Muscle layer of duodenum (tissue), 2 donors: ENCODE results near the gene FSHR.

Experiments used
- H3K27ac ChIP-seq: one replicate; pipeline ENCODE4 v1.7.0; 2013; ENCODE audit warnings: mild to moderate bottlenecking, low read length
- H3K27me3 ChIP-seq: one replicate; pipeline ENCODE4 v1.7.0; 2013; ENCODE audit warnings: low read depth, mild to moderate bottlenecking, control low read depth, low read length
- H3K36me3 ChIP-seq, 2 donors: one replicate each; pipeline ENCODE4 v1.7.0; 2013; ENCODE audit warnings: low read length in 2 of 2, control low read depth in 1 of 2, mild to moderate bottlenecking in 1 of 2; ENCODE audit not compliant: insufficient read depth in 2 of 2, control insufficient read depth in 1 of 2
- H3K4me1 ChIP-seq, 2 donors: one replicate each; pipeline ENCODE4 v1.7.0; 2013; ENCODE audit warnings: low read length in 2 of 2, mild to moderate bottlenecking in 2 of 2, control low read depth in 1 of 2, moderate library complexity in 1 of 2; ENCODE audit not compliant: insufficient read depth in 2 of 2, control insufficient read depth in 1 of 2
- H3K4me3 ChIP-seq, 2 donors: one replicate each; pipeline ENCODE4 v1.7.0; 2013; ENCODE audit warnings: low read length in 2 of 2, low read depth in 1 of 2, mild to moderate bottlenecking in 1 of 2
- H3K9me3 ChIP-seq, 2 donors: one replicate each; pipeline ENCODE4 v1.7.0; 2013; ENCODE audit warnings: low read length in 2 of 2, control low read depth in 1 of 2, mild to moderate bottlenecking in 1 of 2; ENCODE audit not compliant: control insufficient read depth in 1 of 2
- donor health status: healthy.

The FSHR gene

DNA sequence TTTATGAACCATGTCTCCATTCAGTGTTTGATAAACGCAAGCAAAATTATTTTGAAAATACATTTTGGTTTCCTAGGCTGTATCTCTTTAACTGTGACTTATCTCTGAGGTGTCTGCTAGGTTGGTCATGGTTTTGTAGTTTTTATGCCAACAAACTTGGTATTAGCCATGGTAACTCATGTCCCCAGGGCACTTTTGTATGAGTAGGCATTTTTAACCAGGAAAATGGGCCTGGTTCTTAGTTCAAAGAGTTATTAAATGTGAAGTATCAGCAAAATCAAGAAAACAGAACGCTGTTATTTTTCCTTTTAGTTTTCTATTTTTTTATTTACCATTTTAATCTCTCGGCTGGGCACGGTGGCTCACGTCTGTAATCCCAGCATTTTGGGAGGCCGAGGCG is 219.5 kb downstream of the FSHR start:
- Histone ChIP-seq H3K27me3 (no peaks in the 10 kb centered on the region), H3K27ac (no peak overlapping the region), H3K4me1 (no peaks in the 10 kb centered on the region), H3K9me3 (no peaks in the 10 kb centered on the region), H3K4me3 (no peak overlapping the region), H3K36me3 (no peaks in the 10 kb centered on the region)

DNA sequence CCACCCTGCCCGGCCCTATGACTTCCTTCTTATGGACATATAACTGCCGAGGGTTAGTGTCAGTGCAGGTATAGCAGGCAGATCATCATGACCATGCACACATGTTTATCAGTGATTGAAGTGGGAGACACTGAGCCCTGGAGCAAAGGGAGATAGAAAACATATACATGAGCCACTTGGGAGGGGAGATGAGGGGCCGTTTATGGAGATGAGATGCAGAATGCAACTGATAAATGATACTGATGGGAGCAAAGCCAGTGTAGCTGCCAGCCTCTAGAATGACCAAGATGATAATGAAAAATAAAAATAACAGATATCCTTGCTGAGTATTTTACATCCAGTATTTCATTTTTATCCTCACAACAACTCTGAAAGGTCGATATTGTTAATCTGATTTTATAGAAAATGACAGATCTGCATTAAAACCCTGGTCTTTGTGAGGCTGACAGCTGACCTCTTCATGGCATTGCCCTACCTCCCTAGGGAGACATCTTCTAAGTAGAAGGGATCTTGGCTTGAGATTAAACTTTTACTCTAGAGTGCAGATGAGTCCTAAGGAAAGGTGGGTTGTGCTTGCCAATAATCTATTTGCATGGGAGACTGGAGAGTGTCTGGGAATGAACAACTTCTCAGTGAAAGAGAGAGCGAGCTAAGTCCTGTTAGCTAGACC is 220.4 kb downstream of the FSHR start:
- H3K4me1 ChIP-seq = no peaks in the 10 kb centered on the region
- no peaks in the 10 kb centered on the region for H3K27me3 ChIP-seq
- no peaks in the 10 kb centered on the region for H3K9me3 ChIP-seq
- H3K27ac ChIP-seq = no peak overlapping the region
- H3K4me3 ChIP-seq = no peak overlapping the region
- H3K36me3 ChIP-seq = no peaks in the 10 kb centered on the region

DNA sequence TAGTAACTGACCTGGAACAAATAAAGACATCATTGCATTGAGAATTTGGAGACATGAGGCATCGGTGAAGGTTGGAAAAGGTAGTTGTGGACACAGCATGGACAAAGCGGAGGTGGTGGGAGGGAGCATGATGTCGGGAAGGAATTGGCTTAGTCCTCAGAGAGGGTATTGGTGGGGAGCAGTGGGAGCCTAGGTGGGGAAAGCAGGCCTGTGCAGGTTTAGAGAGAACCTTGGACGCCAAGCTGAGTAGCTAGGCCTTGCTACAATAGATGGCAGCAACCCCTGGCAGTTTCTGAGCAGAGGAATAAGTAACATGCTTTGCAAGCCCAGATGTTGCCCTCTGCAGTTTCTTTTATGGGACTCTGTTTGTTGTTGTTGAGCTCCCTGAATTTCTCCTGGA is 221.6 kb downstream of the FSHR start:
- no peak overlapping the region for H3K4me3 ChIP-seq
- no peak overlapping the region for H3K27ac ChIP-seq
- H3K27me3 ChIP-seq = no peaks in the 10 kb centered on the region
- H3K36me3 ChIP-seq = no peaks in the 10 kb centered on the region
- H3K9me3 ChIP-seq = no peaks in the 10 kb centered on the region
- H3K4me1 ChIP-seq = no peaks in the 10 kb centered on the region

DNA sequence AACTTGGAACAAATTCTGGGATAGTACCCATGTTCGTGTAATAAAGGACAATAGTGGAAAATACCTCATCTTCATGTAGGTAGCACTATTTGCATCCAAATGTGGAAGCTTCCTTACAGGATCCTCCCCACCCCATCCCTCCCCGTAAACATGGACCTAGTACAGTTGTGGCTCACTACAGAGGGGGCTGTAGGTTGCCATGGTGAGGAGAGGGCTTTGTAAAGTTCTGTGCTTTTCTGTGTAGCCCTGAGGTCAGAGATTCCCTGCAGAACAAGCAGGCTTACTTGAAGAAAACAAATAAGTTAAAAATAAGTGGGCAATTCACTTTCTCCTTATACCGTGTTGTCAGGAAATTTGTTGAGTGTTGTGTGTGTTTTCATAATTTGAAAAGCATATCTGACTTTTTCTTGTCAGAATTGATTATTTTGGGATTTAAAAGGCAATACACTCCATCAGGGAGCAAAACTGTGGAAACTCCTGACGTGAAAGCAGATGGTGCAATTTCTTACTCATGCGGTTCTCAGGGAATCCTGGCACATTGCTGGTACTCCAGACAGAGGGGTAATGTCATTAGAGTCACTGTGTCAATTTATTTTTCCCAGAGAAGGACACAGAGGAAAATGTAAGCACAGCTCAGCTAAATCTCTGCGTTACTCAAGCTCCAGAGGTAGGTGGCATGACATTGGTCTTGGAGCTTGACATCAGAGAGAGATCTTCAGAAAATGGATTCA is 224.6 kb downstream of the FSHR start:
- Histone ChIP-seq H3K36me3 (no peaks in the 10 kb centered on the region), H3K27ac (no peak overlapping the region), H3K4me3 (no peak overlapping the region)

DNA sequence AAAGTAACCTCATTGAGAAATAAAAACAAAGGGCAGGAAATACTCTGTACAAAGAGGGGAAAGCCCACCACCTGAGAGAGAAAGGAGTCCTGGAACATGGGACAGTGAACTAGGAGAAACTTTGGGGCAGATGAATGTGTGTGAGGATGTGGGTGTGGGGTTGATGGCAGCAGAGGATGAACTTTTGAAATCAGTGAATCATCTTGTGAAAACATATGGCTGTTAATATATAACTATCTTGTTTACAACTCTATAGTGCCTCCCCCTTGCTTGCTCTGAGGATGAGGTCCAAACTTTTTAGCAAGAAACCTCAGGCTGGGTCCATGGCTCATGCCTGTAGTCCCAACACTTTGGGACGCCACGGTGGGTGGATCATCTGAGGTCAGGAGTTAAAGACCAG is 227.0 kb downstream of the FSHR start:
- H3K27ac ChIP-seq = no peak overlapping the region
- no peak overlapping the region for H3K4me3 ChIP-seq
- no peaks in the 10 kb centered on the region for H3K27me3 ChIP-seq
- no peaks in the 10 kb centered on the region for H3K4me1 ChIP-seq
- no peaks in the 10 kb centered on the region for H3K9me3 ChIP-seq
- no peaks in the 10 kb centered on the region for H3K36me3 ChIP-seq

More for the DNA sequence above, 224.6 kb downstream of the FSHR start:
- Histone ChIP-seq H3K4me1 (no peaks in the 10 kb centered on the region), H3K9me3 (no peaks in the 10 kb centered on the region), H3K27me3 (no peaks in the 10 kb centered on the region)

DNA sequence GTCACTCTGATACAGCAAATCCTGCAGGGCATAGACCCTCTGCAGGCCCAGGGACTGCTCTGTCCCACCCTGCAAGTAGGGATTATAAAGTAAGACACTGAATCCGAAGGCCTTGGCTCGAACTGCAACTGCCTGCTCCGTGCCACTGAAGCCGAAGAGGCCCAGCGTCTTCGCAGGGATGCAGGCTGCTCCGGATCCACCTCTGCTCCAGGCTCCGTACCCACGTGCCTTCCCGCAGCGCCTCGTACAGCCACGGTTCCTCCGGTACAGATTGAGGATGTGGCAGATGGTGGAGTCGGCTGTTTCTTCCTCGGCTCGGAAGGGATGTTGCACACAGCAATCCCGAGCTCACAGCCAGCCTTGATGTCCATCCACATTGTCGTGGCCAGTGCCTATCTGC is 238.4 kb downstream of the FSHR start:
- no peak overlapping the region for H3K4me3 ChIP-seq
- H3K9me3 ChIP-seq = peaks cover 0 to 3% of the 10 kb centered on the region in 2 donors
- H3K4me1 ChIP-seq = no peaks in the 10 kb centered on the region
- H3K36me3 ChIP-seq = no peaks in the 10 kb centered on the region
- no peaks in the 10 kb centered on the region for H3K27me3 ChIP-seq
- H3K27ac ChIP-seq = no peak overlapping the region

DNA sequence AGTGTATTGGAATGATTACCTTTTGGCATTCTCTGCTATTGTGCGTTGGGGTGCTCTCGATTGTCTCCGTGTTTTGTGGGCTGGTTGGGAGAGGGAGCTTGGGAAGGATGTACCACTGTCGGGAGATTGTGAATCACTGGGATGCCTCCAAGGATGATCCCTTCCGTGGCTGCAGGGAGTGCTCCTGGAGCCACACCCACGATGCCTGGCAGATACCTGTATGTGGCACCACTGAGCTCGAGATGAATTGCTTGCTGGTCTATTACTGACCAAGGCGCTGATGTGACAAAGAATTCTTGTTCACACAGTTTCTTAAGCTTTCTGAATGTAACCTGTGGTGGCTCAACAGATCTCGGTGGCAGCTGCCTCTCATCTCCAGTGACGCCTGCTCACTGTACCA is 239.1 kb downstream of the FSHR start:
- Histone ChIP-seq H3K9me3 (peaks cover 0 to 3% of the 10 kb centered on the region in 2 donors), H3K4me1 (no peaks in the 10 kb centered on the region), H3K36me3 (no peaks in the 10 kb centered on the region), H3K27ac (no peak overlapping the region), H3K27me3 (no peaks in the 10 kb centered on the region), H3K4me3 (no peak overlapping the region)

DNA sequence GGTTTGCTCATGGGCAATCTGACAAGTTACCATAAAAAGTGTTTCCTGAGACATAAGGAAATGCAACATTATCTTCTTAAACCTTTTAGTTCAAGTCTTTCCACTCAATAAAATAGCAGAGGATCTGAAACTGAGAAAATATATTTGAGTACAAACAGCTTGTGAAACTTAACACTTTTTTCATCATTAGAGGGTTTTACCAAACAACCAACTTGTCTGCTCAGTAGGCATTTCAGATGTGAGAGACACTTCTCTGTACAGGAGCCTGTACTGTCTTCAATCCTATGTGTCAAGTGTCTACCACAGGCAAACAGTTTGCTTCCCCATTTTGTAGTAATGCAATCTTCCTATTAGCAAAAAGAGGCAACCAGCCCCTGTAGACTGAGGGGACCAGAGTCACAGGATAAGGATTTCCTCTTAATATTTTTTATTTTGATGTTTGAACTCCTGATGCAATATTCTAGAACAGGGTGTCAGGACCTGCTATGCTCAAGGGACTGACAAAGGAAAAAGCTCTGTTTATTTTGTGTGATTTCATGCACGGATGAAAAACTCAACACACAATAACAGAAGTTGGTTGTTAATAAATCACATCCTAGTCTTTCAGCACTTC is 239.7 kb downstream of the FSHR start:
- Histone ChIP-seq H3K4me3 (no peak overlapping the region), H3K27ac (no peak overlapping the region), H3K9me3 (peaks cover 0 to 3% of the 10 kb centered on the region in 2 donors), H3K4me1 (no peaks in the 10 kb centered on the region), H3K27me3 (no peaks in the 10 kb centered on the region), H3K36me3 (no peaks in the 10 kb centered on the region)
